NOMO-1 (cell line): ENCODE measurements around the gene RC3H1.

ENCODE experiments used
- DNase-seq, 2 experiments: peaks; one replicate each; lab custom pipeline; 2025; ENCODE audit not compliant: unreplicated experiment in 2 of 2; lab: John Stamatoyannopoulos, UW

Gene RC3H1

GRCh38 chr1:173893611-173894010 lies 128.5 kb downstream of the RC3H1 start:
- DNase-seq, result no peak

- DNase-seq, result no peak
Measured at GRCh38 chr1:173889885-173890284, 132.3 kb downstream of the RC3H1 start.

GRCh38 chr1:173888749-173889148 lies 133.4 kb downstream of the RC3H1 start:
- DNase-seq, result no peak

- no peak for DNase-seq
Measured at GRCh38 chr1:173887627-173888026, 134.5 kb downstream of the RC3H1 start.

- no peak for DNase-seq
Measured at GRCh38 chr1:173886746-173887611, 135.2 kb downstream of the RC3H1 start.

GRCh38 chr1:173884701-173885100 lies 137.5 kb downstream of the RC3H1 start:
- no peak for DNase-seq
